C4-2B (cell line): ENCODE measurements around the gene BTK.

Experiments
- H3K27ac ChIP-seq: fragments of 450-650 bp; 2 replicates; pipeline ENCODE4 v1.5.1; 2017
- ZFX ChIP-seq: fragments of 450-650 bp; IDR thresholded peaks from 2 replicates; pipeline ENCODE4 v1.6.1; 2017
- TF ChIP-seq, protein P1 (sequence below): fragments of 450-650 bp; conservative IDR thresholded peaks from 2 replicates; pipeline ENCODE4 v1.5.1; 2017; ENCODE audit warnings: mild to moderate bottlenecking

BTK gene

DNA sequence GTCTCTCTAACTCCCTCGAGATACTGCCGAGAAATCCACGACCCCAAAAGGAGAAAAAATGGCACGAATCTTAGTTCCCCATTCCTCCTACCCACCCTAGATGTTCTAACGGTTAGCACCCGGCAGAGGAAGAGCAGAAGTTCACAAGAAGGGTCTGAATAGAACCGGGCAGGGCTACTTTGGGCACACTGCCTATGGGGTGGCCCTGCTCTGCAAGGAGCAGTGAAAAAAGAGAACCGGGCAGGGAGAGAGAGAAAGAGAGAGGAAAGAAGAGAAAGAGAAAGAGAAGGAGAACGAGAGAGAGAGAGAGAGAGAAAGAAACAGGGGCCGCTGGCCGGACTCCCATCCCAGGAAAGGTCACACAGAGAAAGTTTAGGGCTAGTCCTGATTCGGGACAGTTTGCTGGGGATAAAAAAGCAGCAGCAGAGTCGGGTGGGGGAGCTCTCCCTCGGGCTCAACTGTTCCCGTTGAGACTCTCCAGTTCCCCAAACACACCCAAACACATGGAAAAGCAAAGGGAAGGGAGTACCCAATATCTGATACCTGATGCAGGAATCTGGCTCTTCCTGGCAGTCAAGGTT, 21.3 kb upstream of the BTK start:
- TF ChIP-seq, protein P1, sequence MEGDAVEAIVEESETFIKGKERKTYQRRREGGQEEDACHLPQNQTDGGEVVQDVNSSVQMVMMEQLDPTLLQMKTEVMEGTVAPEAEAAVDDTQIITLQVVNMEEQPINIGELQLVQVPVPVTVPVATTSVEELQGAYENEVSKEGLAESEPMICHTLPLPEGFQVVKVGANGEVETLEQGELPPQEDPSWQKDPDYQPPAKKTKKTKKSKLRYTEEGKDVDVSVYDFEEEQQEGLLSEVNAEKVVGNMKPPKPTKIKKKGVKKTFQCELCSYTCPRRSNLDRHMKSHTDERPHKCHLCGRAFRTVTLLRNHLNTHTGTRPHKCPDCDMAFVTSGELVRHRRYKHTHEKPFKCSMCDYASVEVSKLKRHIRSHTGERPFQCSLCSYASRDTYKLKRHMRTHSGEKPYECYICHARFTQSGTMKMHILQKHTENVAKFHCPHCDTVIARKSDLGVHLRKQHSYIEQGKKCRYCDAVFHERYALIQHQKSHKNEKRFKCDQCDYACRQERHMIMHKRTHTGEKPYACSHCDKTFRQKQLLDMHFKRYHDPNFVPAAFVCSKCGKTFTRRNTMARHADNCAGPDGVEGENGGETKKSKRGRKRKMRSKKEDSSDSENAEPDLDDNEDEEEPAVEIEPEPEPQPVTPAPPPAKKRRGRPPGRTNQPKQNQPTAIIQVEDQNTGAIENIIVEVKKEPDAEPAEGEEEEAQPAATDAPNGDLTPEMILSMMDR, result no peak
- TF ChIP-seq ZFX, result no peak
- H3K27ac ChIP-seq, result peak overlapping the region; percentile 86

DNA sequence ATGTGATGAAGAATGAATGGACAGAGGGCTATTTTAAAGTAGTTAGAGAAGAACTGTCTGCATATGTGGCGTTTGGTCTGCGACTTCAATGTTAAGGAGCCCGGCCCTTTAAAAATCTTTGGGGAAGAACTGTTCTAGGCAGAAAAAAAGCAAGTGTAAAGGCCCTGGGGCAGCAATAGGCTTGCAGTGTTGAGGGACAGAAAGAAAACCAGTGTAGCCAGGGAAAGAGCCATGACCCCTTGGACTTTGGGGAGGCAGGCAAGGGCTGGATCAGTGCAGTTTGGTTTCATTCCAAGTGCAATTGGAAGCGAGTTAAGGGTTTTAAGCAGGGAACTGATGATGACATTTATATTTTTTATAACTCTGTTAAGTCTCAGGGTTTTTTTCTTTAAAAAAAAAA, 13.8 kb upstream of the BTK start:
- TF ChIP-seq, protein P1, result no peak
- no peak for TF ChIP-seq ZFX

DNA sequence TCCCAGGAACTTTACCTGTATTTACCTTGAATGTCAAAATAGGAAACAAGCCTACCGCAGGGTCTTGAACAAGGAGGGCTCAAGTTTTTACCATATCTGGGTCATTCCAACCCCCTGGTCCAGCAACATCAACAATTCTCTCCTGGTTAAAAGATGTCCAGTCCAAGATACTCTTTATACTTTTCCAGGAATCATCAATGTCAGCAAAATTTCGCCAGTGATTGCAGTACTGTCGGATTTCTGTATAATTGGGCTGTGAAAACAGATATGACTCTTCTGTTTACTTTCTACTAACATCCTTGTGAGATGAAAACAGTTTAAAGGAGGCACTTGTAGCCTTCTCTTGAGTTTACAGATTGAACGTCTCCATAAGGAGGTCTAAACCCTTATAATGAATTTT, 12.7 kb upstream of the BTK start:
- TF ChIP-seq, protein P1, result no peak
- no peak for TF ChIP-seq ZFX
- no peak overlapping the region for H3K27ac ChIP-seq

More for the DNA sequence above, 13.8 kb upstream of the BTK start:
- H3K27ac ChIP-seq, result no peak overlapping the region

DNA sequence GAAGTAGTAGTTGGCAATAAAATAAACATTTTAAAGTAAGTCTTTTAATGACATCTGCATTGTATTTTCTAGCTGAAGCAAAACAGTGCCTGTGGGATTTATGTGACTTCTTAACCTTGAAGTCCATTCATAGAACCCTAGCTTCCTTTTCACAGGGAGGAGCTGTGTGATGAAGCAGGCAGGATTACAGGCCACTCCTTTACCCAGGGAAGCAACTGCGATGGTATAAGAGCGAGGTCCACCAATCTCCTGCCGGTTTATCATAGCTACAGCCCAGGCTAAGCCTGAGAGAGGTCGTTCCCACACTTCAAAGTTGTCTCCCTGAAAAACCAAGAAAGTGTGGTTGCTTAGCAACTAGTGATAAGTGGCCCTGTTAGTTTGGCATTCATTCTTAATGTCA, 11.8 kb upstream of the BTK start:
- H3K27ac ChIP-seq, result no peak overlapping the region
- TF ChIP-seq, protein P1, result no peak
- TF ChIP-seq ZFX, result no peak

DNA sequence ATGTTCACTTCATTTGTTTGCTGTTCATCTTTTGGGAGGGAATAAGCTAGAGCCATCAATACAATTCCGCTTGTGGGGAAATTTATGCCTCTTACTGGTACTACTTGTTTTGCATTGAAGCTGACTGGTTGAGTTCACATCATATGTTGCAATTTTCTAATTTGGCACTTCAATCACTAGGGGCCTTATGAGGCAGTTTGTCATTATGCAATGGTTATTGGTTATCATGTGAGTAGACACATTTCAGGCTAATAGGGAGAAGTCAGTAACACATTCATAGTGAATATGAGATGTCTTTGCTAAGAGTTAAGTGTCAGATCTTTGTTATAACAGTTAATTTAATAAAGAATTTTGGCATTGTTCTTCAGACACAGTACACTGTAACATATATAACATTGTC, 9.8 kb upstream of the BTK start:
- no peak overlapping the region for H3K27ac ChIP-seq
- no peak for TF ChIP-seq ZFX
- TF ChIP-seq, protein P1, result no peak

DNA sequence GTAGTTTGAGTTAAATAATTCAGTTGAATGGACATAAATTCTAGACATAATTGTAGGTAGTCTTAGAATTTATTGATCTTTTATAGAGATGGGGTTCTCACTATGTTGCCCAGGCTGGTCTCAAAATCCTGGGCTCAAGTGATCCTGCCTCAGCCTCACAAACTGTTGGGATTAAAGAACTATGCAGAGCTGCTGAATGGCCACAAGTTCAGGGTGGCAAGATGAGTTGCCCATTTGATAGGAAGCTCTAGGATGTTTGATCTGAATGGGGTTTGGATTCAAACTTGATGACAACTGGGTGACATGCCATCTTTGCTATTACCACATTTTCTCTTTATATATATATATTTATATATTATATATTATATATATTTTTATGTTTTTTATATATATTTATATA, 8.4 kb upstream of the BTK start:
- TF ChIP-seq, protein P1, result no peak
- no peak for TF ChIP-seq ZFX
- no peak overlapping the region for H3K27ac ChIP-seq

DNA sequence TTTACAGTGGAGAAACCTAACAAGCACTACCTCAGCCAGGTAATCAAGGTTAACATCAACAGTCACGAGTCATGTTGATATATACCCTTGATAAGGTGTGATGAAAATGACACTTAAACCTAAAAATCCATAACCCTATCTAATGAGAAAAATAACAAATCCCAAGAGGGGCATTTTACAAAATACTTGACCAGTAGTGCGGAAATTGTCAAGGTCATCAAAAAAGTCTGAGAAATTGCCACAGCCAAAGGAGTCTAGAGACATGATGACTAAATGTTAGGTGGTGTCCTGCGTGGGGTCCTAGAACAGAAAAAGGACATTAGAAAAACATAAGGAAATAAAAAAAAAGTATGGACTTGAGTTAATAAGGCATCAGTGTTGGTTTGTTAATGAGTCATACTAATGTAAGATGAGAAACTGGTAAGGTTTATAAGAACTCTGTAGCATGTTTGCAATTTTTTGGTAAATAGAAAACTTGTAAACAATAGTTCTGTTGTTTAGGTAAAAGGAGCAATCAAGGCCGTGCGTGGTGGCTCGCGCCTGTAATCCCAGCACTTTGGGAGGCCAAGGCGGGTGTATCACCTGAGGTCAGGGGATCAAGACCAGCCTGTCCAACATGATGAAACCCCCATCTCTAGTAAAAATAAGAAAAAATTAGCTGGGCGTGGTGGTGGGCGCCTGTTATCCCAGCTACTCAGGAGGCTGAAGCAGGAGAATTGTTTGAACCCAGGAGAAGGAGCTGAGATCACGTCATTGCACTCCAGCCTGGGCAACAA, 7.7 kb upstream of the BTK start:
- TF ChIP-seq ZFX, result no peak
- TF ChIP-seq, protein P1, result no peak
- H3K27ac ChIP-seq, result no peak overlapping the region
